GM12801 (cell line): ENCODE data around the gene PKP2.

ENCODE experiments used
- TF ChIP-seq, protein P1 (sequence below): IDR thresholded peaks from one replicate; pipeline ENCODE4 v1.5.1; 2011; ENCODE audit warnings: control low read depth; ENCODE audit not compliant: insufficient read length; ENCODE audit errors: extremely low read depth

The PKP2 gene

DNA sequence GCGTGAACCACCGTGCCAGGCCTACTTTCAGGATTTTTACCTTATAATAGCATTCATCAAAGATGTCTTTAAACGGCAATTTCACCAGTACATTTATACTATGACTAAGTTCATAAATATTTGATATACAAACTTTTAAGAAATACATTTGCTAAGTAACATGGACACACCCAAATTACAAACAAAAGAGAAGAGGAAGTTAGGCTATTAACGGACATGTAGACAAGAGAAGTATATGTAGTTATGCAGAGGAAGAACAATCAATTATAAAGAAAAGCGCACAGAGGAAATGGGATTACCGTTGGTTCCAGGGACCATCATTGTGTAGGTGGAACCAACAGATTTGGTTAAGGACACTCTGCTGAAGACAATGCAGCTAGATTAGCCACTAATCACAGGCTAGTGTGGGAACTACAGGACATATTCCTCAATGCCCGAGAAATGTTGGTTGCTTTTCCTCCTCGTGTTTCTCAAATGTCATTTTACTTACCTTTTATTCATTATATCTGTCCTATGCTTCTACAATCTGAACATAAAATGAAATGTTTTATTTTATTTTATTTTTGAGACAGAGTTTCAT is 24.0 kb upstream of the PKP2 start:
- TF ChIP-seq, protein P1, sequence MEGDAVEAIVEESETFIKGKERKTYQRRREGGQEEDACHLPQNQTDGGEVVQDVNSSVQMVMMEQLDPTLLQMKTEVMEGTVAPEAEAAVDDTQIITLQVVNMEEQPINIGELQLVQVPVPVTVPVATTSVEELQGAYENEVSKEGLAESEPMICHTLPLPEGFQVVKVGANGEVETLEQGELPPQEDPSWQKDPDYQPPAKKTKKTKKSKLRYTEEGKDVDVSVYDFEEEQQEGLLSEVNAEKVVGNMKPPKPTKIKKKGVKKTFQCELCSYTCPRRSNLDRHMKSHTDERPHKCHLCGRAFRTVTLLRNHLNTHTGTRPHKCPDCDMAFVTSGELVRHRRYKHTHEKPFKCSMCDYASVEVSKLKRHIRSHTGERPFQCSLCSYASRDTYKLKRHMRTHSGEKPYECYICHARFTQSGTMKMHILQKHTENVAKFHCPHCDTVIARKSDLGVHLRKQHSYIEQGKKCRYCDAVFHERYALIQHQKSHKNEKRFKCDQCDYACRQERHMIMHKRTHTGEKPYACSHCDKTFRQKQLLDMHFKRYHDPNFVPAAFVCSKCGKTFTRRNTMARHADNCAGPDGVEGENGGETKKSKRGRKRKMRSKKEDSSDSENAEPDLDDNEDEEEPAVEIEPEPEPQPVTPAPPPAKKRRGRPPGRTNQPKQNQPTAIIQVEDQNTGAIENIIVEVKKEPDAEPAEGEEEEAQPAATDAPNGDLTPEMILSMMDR = no peak

DNA sequence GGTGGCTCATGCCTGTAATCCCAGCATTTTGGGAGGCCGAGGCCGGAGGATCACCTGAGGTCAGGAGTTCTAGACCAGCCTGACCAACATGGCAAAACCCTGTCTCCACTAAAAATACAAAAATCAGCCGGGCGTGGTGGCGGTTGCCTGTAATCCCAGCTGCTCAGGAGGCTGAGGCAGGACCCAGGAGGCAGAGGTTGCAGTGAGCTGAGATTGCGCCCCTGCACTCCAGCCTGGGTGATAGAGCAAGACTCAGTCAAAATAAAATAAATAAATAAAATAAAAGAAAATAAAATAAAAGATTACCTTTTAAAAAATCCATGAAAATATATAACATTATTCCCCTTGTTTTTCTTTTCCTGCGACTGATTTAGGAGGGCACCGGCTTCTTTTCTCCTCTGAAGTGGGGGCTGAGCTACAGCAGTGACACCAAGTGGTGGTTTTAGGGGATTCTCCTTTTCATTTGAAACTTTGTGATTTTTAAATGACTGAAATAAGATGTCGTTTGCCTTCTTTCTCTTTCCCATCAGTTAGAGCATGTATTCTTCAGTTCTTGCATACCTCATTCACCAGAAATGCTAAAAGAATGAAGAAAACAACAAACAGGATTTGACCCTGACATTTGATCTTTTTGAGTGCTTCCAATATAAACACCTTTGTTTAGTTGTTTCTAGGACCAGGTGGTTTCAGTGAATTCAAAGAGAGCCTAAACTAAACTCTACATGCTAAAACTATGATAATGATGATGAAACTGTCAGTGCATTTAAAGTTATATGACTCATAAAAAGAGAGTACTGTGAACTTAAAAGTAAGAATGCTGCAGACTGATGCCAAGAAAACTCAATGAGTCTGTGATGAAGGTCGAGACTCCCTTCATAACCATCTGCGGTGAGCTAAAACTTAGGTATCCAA is 22.6 kb upstream of the PKP2 start:
- TF ChIP-seq, protein P1 = no peak

DNA sequence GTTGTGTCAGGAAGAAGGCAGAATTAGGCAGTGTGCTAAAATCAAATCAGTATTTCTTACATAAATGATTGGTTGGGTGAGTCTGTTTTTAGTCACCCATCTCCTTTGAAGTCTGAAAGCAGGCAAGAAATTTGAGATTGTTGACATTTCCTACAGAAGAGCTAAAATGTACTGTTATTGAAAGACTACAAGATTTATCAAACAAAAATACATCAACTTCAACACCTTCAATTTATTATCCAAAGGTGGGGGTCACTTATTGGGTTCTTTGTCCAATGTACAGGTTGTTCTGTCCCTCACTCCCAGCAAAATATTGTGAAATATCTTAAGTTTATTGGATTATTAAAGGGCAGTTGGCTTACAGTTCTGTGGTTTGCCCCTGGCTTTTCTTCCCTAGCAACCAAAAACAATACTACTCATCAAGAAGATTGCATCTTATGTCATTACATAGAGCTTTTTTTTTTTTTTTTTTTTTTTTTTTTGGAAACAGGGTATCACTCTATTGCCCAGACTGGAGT is 20.6 kb upstream of the PKP2 start:
- TF ChIP-seq, protein P1 = no peak

DNA sequence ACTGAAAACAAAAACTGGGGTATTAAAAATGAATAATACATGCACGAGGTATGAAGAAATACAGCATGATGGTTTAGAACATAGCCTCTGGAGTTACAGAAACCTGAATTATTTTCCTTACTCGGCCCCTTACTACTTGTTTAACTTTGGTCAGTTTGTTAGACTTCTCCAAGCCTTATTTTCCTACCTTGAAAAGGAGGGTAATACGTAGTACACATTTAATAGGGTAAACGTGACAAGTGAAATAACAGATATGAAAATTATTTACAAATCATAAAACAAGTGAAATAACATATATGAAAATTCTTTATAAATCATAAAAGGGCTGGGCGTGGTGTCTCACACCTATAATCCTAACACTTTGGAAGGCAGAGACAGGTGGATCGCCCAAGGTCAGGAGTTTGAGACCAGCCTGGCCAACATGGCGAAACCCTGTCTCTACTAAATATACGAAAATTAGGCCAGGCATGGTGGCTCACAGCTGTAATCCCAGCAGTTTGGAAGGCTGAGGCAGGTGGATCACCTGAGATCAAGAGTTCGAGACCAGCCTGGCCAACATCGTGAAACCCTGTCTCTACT is 11.4 kb upstream of the PKP2 start:
- TF ChIP-seq, protein P1 = no peak

DNA sequence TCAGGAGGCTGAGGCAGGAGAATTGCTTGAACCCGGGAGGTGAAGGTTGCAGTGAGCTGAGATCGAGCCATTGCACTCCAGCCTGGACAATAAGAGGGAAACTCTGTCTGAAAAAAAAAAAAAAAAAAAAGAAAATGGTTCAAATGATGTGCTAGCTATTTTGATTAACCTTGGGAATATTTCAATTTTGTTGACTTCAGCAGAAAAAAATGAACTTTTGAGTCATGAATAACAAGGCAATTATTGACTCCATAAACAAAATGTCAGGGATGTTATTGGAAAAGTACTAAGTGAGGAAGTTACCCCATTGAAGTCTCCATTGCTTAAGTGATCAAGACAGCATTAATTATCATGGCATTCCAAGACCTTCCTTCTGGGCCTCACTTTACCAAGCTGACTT is 10.6 kb upstream of the PKP2 start:
- TF ChIP-seq, protein P1 = no peak

DNA sequence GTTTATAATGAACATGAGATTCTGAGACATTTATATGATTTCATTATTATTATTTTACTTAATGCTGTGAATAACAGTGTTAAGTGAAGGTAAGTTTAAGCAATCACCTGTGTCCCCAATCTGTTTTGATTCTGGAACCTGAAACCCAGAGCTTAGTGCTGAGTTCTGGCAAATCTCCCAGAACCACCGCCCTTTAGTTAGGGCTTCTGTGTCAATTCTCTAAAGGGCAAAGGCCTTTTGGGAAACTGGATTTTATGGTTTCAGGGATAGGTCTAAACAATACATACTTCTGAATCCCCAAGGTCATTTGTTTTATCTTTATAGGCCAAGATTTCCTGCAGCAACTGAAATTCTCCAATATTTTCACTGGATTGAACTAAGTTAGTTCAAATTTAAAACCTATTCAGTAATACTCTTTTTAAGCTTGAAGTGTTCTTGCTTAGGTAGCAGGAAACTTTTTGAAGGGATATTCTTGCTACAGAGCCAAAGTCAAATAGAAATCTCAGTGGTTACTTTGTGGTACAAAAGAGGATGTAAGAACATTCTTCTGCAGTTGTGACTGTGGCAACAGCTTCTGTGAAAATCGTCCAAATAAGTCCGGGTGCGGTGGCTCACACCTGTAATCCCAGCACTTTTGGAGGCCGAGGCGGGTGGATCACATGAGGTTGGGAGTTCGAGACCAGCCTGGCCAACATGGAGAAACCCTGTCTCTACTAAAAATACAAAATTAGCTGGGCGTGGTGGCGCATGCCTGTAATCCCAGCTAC is 10.0 kb upstream of the PKP2 start:
- TF ChIP-seq, protein P1 = no peak

DNA sequence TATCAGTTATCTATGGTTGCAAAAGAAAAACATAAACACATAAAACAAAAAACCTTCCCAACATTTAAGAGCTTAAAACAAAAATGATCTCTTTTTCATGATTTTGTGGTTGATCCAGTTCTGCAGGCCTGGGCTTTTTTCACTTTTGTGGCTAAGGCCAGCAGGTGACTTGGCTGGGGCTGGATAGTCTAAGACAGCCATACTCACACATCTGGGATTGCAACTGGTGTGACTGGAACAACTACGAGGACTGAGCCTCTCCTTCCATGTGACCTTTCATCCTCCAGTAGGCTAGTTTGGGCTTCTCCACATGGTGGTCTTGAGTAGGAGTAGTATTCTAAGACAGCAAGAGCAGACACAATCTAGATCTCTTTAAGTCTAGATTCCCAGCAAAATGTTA is 7.2 kb upstream of the PKP2 start:
- TF ChIP-seq, protein P1 = no peak
